ENCODE results near the gene MKRN1.
"Not testable (repeated sequence)": the region's sequence is repeated elsewhere in the genome, so short reads cannot be mapped to it uniquely, and the experiment has no call there.

MKRN1 gene

GRCh38 chr7:140435252-140435895 lies 43.9 kb downstream of the MKRN1 start:
- no peak for DNase-seq (ENCODE audit: low read depth)

- no peak for DNase-seq (ENCODE audit: low read depth)
Measured at GRCh38 chr7:140433396-140433795, 45.9 kb downstream of the MKRN1 start.

- DNase-seq (ENCODE audit: low read depth): no peak
Measured at GRCh38 chr7:140426130-140426529, 53.2 kb downstream of the MKRN1 start.

GRCh38 chr7:140425718-140426117 lies 53.6 kb downstream of the MKRN1 start:
- DNase-seq (ENCODE audit: low read depth): no peak

GRCh38 chr7:140423501-140423900 lies 55.8 kb downstream of the MKRN1 start:
- no peak for DNase-seq (ENCODE audit: low read depth)

GRCh38 chr7:140421521-140421920 lies 57.8 kb downstream of the MKRN1 start:
- no peak for DNase-seq (ENCODE audit: low read depth)

- no peak for DNase-seq (ENCODE audit: low read depth)
Measured at GRCh38 chr7:140418653-140419052, 60.7 kb downstream of the MKRN1 start.

GRCh38 chr7:140418156-140418472 lies 61.2 kb downstream of the MKRN1 start:
- not testable (repeated sequence) for DNase-seq (ENCODE audit: low read depth)

- no peak for DNase-seq (ENCODE audit: low read depth)
Measured at GRCh38 chr7:140417456-140418155, 61.7 kb downstream of the MKRN1 start.

- DNase-seq (ENCODE audit: low read depth): no peak
Measured at GRCh38 chr7:140416560-140416959, 62.7 kb downstream of the MKRN1 start.

- not testable (repeated sequence) for DNase-seq (ENCODE audit: low read depth)
Measured at GRCh38 chr7:140415816-140416215, 63.5 kb downstream of the MKRN1 start.

GRCh38 chr7:140415361-140415760 lies 63.9 kb downstream of the MKRN1 start:
- no peak for DNase-seq (ENCODE audit: low read depth)

GRCh38 chr7:140404565-140405065 lies 74.7 kb downstream of the MKRN1 start:
- DNase-seq (ENCODE audit: low read depth): no peak

GRCh38 chr7:140403878-140404564 lies 75.3 kb downstream of the MKRN1 start, which contains the start of gene RAB19:
Gene RAB19 (plus strand): TSS chr7:140404058. CDS start chr7:140407647, 3,589 bp downstream.
- DNase-seq (ENCODE audit: low read depth): peak; percentile 17
